ENCODE measurements around the gene CEBPB.

DNA sequence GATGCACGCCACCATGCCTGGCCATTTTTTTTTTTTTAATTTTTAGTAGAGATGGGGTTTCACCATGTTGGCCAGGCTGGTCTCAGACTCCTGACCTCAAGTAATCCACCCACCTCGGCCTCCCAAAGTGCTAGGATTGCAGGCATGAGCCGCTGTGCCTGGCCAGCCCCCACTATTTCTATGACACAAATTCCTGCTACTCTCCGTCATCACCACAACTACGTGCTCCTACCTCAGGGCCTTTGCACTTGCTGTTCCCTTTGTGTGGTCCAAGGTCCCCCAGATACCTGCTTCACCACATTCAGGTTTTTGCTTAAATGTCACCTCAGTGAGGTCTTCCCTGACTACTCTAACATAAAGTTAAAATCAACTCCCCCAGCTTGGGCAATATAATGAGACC is 5.2 kb upstream of the CEBPB start:
- no peak for TF ChIP-seq TAF1 (IDR thresholded peaks at IDR 0.05; ENCODE audit: borderline replicate concordance, low read depth, low read length)
- no peak for TF ChIP-seq POLR2AphosphoS5 (IDR thresholded peaks at IDR 0.05; ENCODE audit: low read depth, low read length)
- TF ChIP-seq POLR2A (IDR thresholded peaks at IDR 0.05; ENCODE audit: low read depth, low read length): no peak

Data from GM12892 (cell line).